ENCODE data around the gene RAB31.

Gene RAB31

DNA sequence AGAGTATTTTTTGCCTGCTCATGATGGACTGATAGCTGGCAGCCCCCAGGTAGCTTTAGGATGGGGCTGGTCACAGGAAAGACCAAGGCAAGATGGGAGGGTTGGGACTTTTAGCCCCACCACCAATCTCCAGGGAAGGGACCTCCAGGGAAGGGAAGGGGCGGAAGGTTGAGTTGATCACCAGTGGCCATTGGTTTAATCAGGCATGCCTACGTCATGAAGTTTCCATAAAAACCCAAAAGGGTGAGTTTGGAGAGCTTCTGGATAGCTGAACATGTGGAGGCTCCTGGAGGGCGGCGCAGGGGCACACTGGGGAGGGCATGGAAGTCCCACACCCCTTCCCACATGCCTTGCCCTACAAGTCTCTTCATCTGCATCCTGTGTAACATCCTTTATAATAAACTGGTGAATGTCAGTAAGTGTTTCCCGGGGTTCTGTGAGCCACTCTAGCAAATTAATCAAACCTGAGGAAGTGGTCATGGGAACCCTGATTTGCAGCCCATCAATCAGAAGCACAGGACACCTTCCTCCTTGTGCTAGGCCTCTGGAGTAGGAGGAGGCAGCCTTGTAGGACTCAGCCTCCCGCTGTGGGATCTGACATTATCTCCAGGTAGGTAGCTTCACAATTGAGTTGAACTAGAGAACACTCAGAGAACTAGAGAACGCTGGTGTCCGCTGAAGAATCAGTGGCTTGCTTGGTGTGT, 30.3 kb downstream of the RAB31 start:
- no peak for DNase-seq

DNA sequence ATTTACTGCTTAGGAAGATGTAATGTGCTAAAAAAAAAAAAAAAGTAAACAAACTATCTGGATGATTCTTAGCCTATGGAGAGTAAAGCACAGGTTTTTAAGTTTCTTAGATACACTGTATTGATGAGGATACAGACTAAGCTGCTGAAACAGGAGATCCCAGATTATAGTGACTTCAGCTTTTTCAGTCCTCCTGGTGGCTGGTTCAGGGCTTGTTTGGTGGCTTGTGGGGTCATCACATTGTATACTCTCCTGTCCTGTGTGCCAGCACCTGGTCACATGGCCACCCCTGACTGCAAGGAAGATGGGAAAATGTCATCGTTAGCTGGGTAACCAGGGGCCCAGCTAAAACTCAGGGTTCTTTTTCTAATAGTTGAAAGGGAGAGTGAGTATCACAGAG, 31.4 kb downstream of the RAB31 start:
- DNase-seq, result no peak

GRCh38 chr18:9740071-9740470, 32.0 kb downstream of the RAB31 start:
- DNase-seq, result no peak

- no peak for DNase-seq
These were observed 33.3 kb downstream of the RAB31 start for GRCh38 chr18:9741406-9741792.

DNA sequence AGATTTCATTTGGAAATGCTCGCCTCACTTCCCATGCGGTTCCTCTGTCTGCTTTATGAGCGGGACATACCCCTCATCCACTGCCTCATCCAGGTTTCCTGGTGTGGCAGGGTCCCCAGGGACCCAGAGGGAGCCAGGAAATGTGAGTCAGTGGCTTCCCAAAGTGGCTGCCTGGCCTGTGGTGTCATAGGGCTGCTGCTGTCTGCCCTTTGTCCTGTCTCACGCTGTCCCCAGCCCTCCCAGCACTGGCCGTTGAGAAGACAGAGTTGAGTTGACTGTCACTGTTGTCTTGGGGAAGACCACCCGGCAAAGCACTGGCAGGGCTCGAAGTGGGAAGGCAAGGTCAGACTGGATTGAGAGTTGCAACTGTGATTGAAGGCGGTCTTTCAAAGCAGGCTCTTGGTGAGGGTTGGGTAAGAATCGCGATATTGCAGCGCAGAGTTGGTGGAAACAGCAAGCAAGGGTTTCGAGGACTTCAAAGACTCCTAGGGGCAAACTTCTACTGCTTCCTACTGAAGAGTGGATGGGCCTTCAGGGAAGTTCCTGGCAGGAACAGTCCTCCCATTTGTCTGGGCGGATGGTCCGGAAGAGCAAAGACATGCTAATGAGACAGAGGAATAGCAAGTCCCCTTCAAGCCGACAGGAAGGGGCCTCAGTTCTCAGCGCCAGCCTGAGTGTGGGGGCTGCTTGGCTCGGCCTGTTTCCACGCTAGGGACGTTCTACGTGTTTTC, 33.9 kb downstream of the RAB31 start:
- no peak for DNase-seq

- DNase-seq, result no peak
These were observed 34.5 kb downstream of the RAB31 start for GRCh38 chr18:9742524-9743131.

- DNase-seq, result no peak
These were observed 35.3 kb downstream of the RAB31 start for GRCh38 chr18:9743200-9744016.

DNA sequence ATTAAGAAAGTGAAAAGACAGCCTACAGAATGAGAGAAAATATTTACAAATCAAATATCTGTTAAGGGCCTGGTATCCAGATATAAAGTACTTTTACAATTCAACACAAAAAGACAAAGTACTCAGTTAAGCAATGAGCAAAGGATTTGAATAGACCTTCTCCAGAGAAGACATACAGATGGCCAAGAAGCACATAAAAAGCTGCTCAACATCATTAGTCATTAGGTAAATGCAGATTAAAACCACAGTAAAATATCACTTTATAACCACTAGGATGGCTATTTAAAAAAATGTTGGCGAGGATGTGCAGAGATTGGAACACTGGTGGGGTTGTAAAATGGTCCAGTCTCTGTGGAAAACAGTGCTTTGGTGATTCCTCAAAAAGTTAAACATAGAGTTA, 38.9 kb downstream of the RAB31 start:
- DNase-seq, result no peak

DNA sequence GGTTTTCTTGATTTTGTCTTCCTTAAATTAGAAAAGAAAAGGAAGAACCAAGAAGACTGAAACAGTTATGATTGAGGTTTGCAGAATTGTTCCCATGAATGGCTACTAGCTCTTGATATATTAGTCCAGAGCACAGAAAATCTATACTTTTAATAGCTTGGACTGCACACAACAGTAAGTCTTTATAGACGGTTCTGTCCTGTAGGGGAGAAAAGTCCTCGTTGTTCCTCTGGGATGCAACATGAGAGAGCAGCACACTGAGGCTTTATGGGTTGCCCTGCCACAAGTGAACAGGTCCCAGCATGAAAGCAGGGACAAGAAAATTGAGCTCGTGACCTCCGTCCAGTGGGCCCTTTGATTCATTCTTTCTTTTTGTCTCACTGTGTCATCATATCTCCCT, 41.5 kb downstream of the RAB31 start:
- no peak for DNase-seq

DNA sequence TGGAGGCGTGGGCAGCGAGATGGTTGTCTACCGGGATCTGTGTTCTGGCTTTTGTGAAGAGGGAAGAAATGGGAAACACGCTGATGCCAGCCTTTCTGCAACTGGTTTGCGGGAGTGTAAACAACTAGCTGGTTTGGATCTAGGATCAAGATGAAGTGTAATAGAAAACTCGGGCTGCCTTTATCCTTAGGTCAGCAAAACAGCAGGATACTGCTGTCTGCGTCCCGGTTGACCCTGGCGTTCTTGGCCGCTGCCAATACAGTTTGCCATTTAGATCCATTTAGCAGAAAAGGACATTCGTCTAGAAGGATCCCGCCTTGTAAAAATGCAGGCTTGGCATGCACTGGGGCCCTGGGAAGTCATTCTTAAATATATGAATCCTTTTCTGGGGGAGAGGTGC, 42.0 kb downstream of the RAB31 start:
- no peak for DNase-seq

DNA sequence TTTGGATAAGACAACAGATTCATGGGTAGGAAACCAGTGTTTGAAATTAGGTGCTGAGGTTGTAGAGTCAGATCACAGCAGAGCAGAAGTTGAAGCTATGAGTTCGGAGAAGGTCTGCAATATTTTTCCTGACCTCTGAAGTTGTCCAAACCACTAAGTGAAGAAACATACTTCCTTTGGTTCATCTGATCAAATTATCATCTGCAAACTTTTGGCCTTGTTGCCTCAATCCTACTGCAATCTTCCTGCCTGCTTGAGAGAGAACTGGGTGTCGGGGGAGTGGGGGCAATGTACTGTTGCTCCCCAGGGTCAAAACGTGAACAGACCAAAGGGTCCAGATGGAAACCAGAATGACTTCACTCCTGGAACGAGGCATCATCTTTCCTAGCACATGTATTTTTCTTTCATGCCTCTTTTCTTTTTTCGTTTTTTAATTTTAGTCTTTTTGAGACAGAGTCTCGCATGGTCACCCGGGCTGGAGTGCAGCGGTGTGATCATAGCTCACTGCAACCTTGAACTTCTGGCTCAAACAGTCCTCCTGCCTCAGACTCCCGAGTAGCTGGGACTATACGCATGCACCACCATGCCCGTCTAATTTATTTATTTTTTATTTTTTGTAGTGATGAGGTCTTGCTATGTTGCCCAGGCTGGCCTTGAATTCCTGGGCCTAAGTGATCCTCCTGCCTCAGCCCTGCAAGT, 42.7 kb downstream of the RAB31 start:
- DNase-seq, result no peak

DNA sequence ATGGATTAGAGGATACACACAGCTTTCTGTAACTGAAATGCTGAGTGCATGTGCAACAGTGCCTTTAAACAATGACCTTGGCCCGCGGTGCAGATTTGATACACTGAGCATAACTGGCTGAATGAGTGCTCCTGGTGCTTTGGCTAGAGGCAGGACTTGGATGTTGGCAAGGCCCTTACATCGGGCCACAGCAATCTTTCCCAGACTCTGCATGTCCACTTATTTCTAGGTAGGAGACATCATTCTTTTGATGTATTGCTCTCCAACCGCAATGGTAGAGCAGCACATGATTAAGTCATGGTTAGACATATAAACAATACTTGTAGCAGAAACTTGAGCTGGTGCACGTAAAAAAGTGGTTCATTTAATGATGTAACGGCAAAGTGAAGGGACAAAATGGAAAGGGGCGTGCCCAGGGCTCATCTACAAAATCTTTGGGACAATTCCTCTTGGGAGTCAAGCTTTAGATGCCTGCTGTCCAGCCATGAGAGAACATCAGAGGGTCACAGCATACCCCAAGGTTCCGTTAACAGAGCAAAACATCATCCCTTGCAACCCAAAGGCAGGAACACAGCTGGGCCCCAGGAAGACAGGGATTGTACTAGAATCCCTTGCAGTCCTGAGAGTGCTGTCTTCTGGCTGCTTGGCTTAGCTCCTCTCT, 43.4 kb downstream of the RAB31 start:
- no peak for DNase-seq

DNA sequence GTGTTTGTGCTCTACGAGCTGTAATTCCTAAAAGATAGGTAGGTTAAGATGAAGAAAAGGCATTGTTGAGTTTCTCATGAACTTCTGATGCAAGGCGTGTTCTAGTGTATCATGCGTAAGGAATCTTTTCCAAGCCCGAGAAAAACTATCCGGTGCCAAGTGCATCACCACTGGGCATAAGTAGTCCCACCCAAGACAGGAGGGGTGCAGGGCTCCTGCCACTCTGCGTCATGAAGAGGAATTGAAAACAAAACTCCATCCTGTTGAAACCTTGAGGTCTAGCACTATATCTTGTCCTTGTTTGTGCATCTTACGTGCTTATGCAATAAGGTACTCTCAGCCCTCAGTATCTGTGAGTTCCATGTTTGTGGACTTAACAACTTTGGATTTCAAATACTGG, 45.7 kb downstream of the RAB31 start:
- DNase-seq, result no peak

DNA sequence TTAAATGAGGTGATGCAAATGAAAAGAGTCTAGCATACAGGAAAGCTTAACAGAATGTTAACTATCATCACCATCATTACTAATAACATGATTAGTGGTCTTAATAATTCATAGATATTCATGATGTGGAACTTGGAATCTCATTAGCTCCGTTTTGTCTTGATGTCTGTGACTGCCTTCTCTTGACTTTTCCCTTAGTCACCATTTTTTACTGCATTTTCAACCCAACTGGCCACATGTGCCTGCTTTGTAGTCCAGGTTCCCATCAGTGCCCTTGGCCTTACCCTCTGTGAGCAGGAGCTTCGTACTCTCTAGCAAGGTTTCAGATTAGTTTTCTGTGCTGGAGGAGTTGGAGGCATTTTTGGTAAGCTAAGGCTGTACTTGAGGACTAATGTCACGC, 47.0 kb downstream of the RAB31 start:
- DNase-seq, result no peak

DNA sequence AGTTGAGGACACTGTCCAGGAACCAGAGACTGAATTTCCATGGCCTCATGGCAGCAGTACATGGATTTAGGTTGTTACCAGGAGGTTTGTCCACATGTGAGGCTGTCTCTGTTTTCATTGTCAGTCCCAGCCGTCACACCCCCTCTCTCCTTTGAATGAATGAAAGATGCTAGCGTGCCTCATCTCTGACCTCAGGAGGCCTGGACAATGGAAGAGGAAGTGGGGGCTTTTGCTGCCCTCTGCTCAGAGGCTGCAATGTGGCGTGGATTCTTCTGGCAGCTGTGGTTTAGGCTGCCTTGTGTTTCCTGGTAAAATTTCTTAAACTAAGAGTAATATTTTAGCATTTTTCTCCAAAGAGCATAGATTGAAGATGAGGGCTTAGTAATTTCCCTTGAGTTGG, 47.5 kb downstream of the RAB31 start:
- no peak for DNase-seq

GRCh38 chr18:9756271-9756932, 48.3 kb downstream of the RAB31 start:
- DNase-seq, result no peak

GRCh38 chr18:9756933-9757470, 48.9 kb downstream of the RAB31 start:
- DNase-seq, result no peak

DNA sequence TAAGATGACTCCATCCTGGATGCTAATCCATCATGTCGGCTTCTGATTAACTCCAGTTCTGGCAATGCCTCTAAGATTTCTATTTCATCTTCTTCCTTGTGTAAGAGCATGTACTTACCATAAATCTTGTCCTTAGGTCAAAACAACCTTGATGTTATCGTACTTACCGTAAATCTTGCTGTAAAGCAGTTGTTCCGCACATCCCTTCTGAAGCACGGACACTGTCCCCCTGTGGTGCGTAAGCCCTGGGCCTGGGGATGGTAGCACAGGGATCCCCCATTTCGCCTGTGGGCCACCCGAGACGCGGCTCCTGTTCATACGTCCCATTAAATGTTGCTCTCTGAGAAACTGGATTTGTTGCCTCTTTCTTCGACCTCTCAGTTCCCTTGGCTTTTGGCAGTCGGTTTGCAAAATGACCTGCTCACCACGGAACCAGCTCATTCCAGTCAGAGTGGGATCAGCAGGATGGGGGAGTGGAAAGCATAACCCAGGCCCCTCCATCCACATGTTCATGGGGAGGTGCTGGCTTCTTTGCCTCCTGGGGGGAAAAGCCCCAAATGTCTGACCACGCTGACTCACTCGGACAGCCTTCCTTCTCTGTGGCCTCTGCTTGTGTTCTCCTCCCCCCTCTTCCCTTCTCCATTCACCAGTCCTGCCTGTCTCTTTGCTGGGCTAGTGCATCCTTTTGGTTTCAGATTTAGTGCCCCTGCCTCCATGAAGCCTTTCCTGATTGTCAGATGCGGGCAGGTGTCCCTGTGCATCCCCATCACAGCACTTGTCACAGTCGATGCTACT, 49.9 kb downstream of the RAB31 start:
- DNase-seq, result no peak

GRCh38 chr18:9758624-9759075, 50.5 kb downstream of the RAB31 start:
- no peak for DNase-seq

DNA sequence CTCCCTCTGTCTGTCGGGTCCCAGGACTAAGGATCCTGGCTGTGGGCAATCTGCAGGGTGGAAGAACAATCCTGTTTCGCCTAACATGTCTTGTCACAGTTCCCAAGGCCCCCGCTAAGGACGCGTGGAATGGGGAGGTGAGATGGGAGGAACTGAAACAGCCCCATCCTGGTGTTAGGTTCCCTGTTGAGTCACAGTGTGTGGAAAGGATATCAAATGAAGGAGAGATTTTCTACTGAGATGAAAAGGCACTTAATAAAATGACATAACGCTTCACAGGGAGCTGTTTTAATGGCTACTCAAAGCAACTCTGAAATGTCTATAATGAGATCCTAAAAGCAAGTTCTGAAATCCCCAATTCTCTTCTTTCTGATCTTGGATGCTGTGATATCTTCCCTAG, 52.5 kb downstream of the RAB31 start:
- no peak for DNase-seq

Measured in NCI-H510A treated with DMSO at 0.1 percent for 48 hours (cell line).